Common myeloid progenitor, CD34-positive (primary cell): ENCODE data around the gene NEGR1.

Experiments
- CTCF ChIA-PET: fragments of 350-600 bp; sonication (Branson Sonifier 250); formaldehyde crosslinking; loops from one replicate; lab custom pipeline; 2021; ENCODE audit warnings: antibody characterized with exemption; lab: Charles Lee
- POLR2A ChIA-PET: fragments of 350-600 bp; sonication (Branson Sonifier 250); formaldehyde crosslinking; loops from one replicate; lab custom pipeline; 2021; ENCODE audit warnings: antibody characterized with exemption; lab: Charles Lee
- DNase-seq, 3 donors: peaks; one replicate each; pipeline versions ENCODE4 v3.0.0 to v3.0.0-alpha.2; 2013
- H3K27ac ChIP-seq, 2 experiments: 1 replicate in 1 of 2; 2 replicates in 1 of 2; pipeline ENCODE4 v1.7.0; 2013; ENCODE audit warnings: inconsistent platforms in 2 of 2, low read length in 2 of 2, mild to moderate bottlenecking in 2 of 2, low read depth in 1 of 2, moderate library complexity in 1 of 2; ENCODE audit not compliant: severe bottlenecking in 2 of 2, insufficient read depth in 1 of 2, poor library complexity in 1 of 2
- H3K27me3 ChIP-seq, 5 experiments: replicated peaks in 2 of 5; 1 replicate in 3 of 5; 2 replicates in 2 of 5; pipeline versions ENCODE4 v1.6.1 to v1.7.0; 2013; ENCODE audit warnings: low read length in 4 of 5, mild to moderate bottlenecking in 2 of 5, moderate library complexity in 2 of 5, inconsistent platforms in 1 of 5; ENCODE audit not compliant: insufficient read depth in 5 of 5, control insufficient read depth in 4 of 5
- H3K36me3 ChIP-seq, 4 experiments: 1 replicate in 2 of 4; 2 replicates in 2 of 4; pipeline versions ENCODE4 v1.6.1 to v1.7.0; 2013; ENCODE audit warnings: low read length in 3 of 4, control low read depth in 1 of 4, mild to moderate bottlenecking in 1 of 4; ENCODE audit not compliant: control insufficient read depth in 4 of 4, insufficient read depth in 4 of 4
- H3K4me1 ChIP-seq, 4 experiments: 1 replicate in 3 of 4; 2 replicates in 1 of 4; pipeline versions ENCODE4 v1.6.1 to v1.7.1; 2013; ENCODE audit warnings: low read length in 3 of 4, mild to moderate bottlenecking in 3 of 4, control low read depth in 1 of 4, inconsistent platforms in 1 of 4, moderate library complexity in 1 of 4; ENCODE audit not compliant: control insufficient read depth in 4 of 4, insufficient read depth in 4 of 4; ENCODE audit errors: control extremely low read depth in 1 of 4
- H3K4me3 ChIP-seq, 7 experiments: 1 replicate in 4 of 7; 2 replicates in 3 of 7; pipeline versions ENCODE4 v1.5.1 to v1.7.0; 2013; ENCODE audit warnings: mild to moderate bottlenecking in 7 of 7, low read length in 6 of 7, moderate library complexity in 6 of 7, inconsistent platforms in 2 of 7, low read depth in 2 of 7, control low read depth in 1 of 7; ENCODE audit not compliant: insufficient read depth in 4 of 7, control insufficient read depth in 1 of 7; ENCODE audit errors: extremely low read depth in 1 of 7
- H3K9me3 ChIP-seq, 5 experiments: 1 replicate in 4 of 5; 2 replicates in 1 of 5; pipeline versions ENCODE4 v1.6.1 to v1.7.1; 2013; ENCODE audit warnings: low read length in 4 of 5, mild to moderate bottlenecking in 2 of 5, inconsistent platforms in 1 of 5, low read depth in 1 of 5, moderate library complexity in 1 of 5; ENCODE audit not compliant: control insufficient read depth in 4 of 5, insufficient read depth in 2 of 5; ENCODE audit errors: control extremely low read depth in 1 of 5
- WGBS: methylation state at CpG from one replicate; pipeline ENCODE4 v1.1.5; 2013; ENCODE audit not compliant: insufficient coverage; 5-methylcytosine and 5-hydroxymethylcytosine counted together

Gene NEGR1

GRCh38 chr1:72182859-72183258 is 99.5 kb downstream of the NEGR1 start:
- CTCF ChIA-PET: no interaction called here

GRCh38 chr1:72178266-72178665 is 104.1 kb downstream of the NEGR1 start:
- Histone ChIP-seq H3K4me1 (peaks cover 0 to 3% (median 0%) of the 10 kb centered on the region in 4 experiments), H3K27ac (no peak overlapping the region), H3K9me3 (peaks cover 0 to 2% (median 0%) of the 10 kb centered on the region in 5 experiments), H3K36me3 (peaks cover 0 to 8% (median 0%) of the 10 kb centered on the region in 4 experiments), H3K27me3 (no peaks in the 10 kb centered on the region), H3K4me3 (no peak overlapping the region)
- no peak for DNase-seq
- ChIA-PET POLR2A (no interaction called here), CTCF (no interaction called here)
- WGBS: 100% methylated on average over 1 of the region's 2 CpGs

More at GRCh38 chr1:72182859-72183258, 99.5 kb downstream of the NEGR1 start:
- Histone ChIP-seq H3K9me3 (peaks cover 0 to 2% (median 0%) of the 10 kb centered on the region in 5 experiments), H3K27me3 (no peaks in the 10 kb centered on the region), H3K4me3 (no peak overlapping the region), H3K36me3 (peaks cover 0 to 8% (median 0%) of the 10 kb centered on the region in 4 experiments), H3K4me1 (peaks cover 0 to 20% (median 4%) of the 10 kb centered on the region in 4 experiments), H3K27ac (no peak overlapping the region)
- POLR2A ChIA-PET: no interaction called here
- no peak for DNase-seq

GRCh38 chr1:72177711-72178110 is 104.6 kb downstream of the NEGR1 start:
- no peak overlapping the region for H3K27ac ChIP-seq
- no CpG with 5 or more reads among the region's 1 CpG for WGBS
- peaks cover 0 to 8% (median 0%) of the 10 kb centered on the region in 4 experiments for H3K36me3 ChIP-seq
- no peaks in the 10 kb centered on the region for H3K4me1 ChIP-seq
- H3K9me3 ChIP-seq: peaks cover 0 to 2% (median 0%) of the 10 kb centered on the region in 5 experiments
- ChIA-PET CTCF (no interaction called here), POLR2A (no interaction called here)
- H3K4me3 ChIP-seq: no peak overlapping the region
- H3K27me3 ChIP-seq: no peaks in the 10 kb centered on the region
- no peak for DNase-seq

GRCh38 chr1:72170246-72170645 is 112.1 kb downstream of the NEGR1 start:
- ChIA-PET CTCF (no interaction called here), POLR2A (no interaction called here)

DNA sequence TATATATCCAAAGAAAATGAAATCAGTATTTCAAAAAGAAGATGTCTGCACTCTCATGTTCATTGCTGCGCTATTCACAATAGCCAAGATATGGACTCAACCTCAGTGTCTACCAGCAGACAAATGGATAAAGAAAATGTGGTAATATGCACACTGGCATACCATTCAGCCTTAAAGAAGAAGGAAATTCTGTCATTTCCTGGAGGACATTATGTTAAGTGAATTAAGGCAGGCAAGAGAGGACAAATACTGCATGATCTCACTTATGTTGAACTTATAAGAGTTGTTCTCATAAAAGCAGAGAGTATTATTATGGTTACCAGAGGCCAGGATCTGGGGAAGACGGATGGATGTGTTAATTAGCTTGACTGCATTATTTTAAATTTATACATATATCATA is 115.9 kb downstream of the NEGR1 start:
- no peak for DNase-seq
- Histone ChIP-seq H3K4me1 (peaks cover 0 to 5% (median 2%) of the 10 kb centered on the region in 4 experiments), H3K4me3 (no peak overlapping the region), H3K27ac (no peak overlapping the region), H3K36me3 (no peaks in the 10 kb centered on the region), H3K9me3 (no peaks in the 10 kb centered on the region), H3K27me3 (no peaks in the 10 kb centered on the region)
- WGBS: no CpG with 5 or more reads among the region's 2 CpGs
- ChIA-PET POLR2A (no interaction called here), CTCF (interaction anchor here (0.8 kb wide), 1 partner anchor 18 kb away, joined by 3 read pairs; no protein-coding TSS in a partner anchor)

More at GRCh38 chr1:72170246-72170645, 112.1 kb downstream of the NEGR1 start:
- Histone ChIP-seq H3K9me3 (no peaks in the 10 kb centered on the region), H3K27ac (no peak overlapping the region), H3K4me3 (no peak overlapping the region), H3K27me3 (no peaks in the 10 kb centered on the region), H3K4me1 (peaks cover 0 to 4% (median 0%) of the 10 kb centered on the region in 4 experiments), H3K36me3 (no peaks in the 10 kb centered on the region)
- no peak for DNase-seq

DNA sequence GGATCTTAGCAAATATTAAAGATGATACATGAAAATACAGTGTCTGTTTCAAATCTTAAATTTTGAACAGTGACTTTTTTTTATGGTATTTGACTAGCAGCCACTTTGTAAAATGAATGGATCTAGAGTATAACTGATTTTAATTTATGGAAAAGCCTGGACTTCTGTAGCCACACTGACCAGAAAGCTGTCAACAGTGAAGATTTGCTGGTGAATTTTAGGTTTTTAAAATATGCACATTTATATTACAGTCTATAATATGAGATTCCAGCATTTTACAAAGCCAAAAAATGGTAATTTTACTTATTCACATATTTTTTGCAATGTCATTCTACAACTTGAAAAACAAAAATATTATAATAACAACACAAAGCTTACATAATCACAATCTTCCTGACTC is 131.8 kb downstream of the NEGR1 start:
- Histone ChIP-seq H3K27me3 (no peaks in the 10 kb centered on the region), H3K4me3 (no peak overlapping the region), H3K36me3 (peaks cover 0 to 3% (median 0%) of the 10 kb centered on the region in 4 experiments), H3K4me1 (no peaks in the 10 kb centered on the region), H3K27ac (no peak overlapping the region), H3K9me3 (no peaks in the 10 kb centered on the region)
- DNase-seq: no peak
- ChIA-PET CTCF (no interaction called here), POLR2A (no interaction called here)

GRCh38 chr1:72141875-72142274 is 140.5 kb downstream of the NEGR1 start:
- CTCF ChIA-PET: no interaction called here
- H3K9me3 ChIP-seq: peaks cover 0 to 14% (median 3%) of the 10 kb centered on the region in 5 experiments
- no peaks in the 10 kb centered on the region for H3K4me1 ChIP-seq
- no peak for DNase-seq
- no CpG with 5 or more reads among the region's 4 CpGs for WGBS
- H3K27ac ChIP-seq: no peak overlapping the region
- POLR2A ChIA-PET: no interaction called here
- H3K36me3 ChIP-seq: peaks cover 0 to 2% (median 0%) of the 10 kb centered on the region in 4 experiments
- H3K4me3 ChIP-seq: no peak overlapping the region
- no peaks in the 10 kb centered on the region for H3K27me3 ChIP-seq
